Activated CD8-positive, alpha-beta memory T cell treated with anti-CD3 and anti-CD28 coated beads, Interleukin-2, amount 50 U/mL, for 1 hour (primary cell): ENCODE results near the gene ANK3.
"Not testable (repeated sequence)": the region's sequence is repeated elsewhere in the genome, so short reads cannot be mapped to it uniquely, and the experiment has no call there.

Source experiments
- DNase-seq: peaks from one replicate; pipeline ENCODE4 v3.0.0-alpha.2; 2020; ENCODE audit errors: extremely low read depth

The ANK3 gene

DNA sequence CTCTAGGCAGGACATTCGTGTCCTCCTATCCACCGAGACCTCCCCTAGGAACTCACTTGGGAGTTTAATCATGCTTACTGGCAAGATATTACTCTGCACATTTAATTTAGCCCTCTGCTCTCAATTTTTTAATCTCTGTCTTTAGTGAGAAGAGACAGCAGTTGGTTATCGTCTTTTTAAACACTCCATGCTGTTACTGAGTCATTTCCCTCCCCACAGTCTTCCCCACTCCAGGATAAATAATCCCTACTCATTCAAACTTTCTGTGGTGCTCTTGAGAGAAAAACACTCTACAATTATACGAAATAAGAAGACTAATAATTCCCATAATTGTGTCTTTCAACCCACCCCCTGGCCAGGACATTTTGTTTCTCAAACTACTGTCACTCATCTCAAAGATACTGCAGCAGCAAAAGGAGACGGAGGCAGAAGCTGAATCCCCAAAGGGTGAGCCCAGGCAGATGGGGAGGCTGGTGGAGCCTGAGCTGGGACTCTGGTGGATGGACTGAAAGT, 84.2 kb downstream of the ANK3 start:
- no peak for DNase-seq

GRCh38 chr10:60304829-60305379, 84.8 kb downstream of the ANK3 start:
- no peak for DNase-seq

DNA sequence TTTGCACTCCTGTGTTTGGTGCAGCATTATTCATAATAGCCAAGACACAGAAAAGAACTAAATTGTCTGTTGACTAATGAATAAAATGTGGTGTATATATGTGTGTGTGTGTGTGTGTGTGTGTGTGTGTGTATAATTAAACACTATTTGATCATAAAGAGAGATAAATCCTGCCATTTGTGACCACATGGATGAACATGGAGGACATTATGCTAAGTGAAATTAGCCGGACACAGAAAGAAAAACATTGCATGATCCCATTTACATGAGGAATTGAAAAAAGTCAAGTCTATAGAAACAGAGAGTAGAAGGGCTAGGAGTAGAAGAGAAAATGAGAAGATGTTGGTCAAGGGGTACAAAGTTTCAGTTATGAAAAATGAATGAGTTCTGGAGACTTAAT, 85.9 kb downstream of the ANK3 start:
- DNase-seq: no peak

- DNase-seq: no peak
Observed at GRCh38 chr10:60299961-60300883, 89.5 kb downstream of the ANK3 start.

DNA sequence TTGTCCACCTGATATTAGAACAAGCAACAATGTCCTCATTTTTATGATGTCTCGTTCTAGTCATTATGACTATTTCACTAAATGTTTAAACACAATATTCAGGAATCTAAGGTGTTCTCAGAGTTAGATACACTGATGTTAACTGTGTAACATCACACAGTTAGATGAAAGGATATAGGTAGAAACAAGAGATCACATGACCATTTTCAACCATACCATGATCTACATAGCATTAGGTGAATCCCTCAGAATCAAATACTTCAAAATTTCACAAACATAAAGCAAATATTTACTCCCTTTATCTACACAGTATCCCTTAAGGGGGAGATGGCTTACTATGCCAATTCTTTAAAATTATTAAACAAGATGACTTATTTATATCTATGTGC, 90.3 kb downstream of the ANK3 start:
- DNase-seq: no peak

- DNase-seq: no peak
Observed at GRCh38 chr10:60298408-60299389, 91.0 kb downstream of the ANK3 start.

- DNase-seq: no peak
Observed at GRCh38 chr10:60296073-60296472, 93.6 kb downstream of the ANK3 start.

GRCh38 chr10:60295028-60295937, 94.4 kb downstream of the ANK3 start:
- no peak for DNase-seq

DNA sequence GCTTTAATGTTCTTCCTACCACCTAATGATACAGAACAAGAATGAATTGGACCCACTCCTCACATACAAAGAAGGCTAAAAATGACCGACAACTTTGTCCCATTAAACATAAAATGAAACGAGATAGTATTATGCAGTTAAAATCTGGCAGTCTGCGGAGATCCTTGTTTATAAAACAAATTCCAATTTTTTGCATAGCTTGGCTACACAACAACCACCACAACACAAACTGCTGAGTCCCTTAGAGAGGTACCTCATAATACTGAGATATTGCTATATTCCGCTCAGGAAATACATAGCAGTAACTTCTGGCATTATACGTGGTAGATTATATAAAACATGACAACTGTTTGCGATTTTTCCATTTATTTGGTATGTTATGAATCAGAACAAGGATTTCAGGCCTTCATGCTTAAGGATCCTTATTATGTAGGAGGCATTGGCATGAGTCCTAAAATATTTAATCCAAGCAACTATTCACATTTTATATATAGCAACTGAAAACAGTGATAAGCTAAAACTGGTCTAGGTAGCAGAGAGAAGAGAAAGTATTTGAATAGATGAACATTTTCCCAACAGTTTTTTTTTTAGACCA, 96.0 kb downstream of the ANK3 start:
- DNase-seq: no peak

GRCh38 chr10:60292998-60293397, 96.7 kb downstream of the ANK3 start:
- DNase-seq: no peak

- not testable (repeated sequence) for DNase-seq
Observed at GRCh38 chr10:60292536-60292935, 97.1 kb downstream of the ANK3 start.

GRCh38 chr10:60291344-60291930, 98.2 kb downstream of the ANK3 start:
- no peak for DNase-seq

GRCh38 chr10:60290558-60290957, 99.1 kb downstream of the ANK3 start:
- DNase-seq: no peak

GRCh38 chr10:60289800-60290199, 99.9 kb downstream of the ANK3 start:
- DNase-seq: no peak

DNA sequence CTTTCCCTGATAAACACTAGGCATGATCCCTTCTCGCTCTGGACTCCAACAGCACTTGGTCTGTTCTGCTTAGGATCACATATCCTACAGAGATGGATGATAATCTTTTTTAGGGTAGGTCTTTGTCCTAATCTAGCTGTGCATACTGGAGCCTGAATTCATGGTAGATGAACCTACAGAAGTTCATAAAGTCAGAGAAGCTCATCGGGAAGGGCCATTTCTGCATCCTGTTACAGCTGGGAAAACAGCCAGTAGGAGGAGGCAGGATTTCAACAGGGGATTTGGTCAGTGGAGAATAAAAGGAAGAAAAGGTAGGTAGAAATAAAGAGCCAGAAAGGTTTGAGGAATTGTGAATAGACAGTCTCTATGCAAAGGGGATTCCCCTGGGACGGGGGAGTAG, 101.4 kb downstream of the ANK3 start:
- no peak for DNase-seq

DNA sequence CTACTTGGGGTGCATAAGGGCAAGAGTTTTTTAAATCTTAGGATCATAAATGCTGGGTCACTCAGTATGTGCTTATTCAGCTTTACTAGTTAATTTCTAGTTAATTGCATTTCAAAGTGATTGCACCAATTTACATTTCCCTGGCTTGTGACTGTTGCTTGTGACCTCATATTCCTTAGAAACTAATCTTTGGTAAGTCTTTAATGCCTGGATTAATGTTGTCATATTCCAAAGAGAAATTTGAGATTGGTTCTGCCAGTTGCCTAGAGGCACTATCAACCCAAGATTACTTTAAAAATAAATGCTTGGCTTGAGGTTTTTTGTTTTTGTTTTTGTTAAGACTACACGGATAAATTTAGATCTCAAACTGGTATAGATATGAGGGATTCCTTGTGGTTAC, 103.1 kb downstream of the ANK3 start:
- DNase-seq: no peak

DNA sequence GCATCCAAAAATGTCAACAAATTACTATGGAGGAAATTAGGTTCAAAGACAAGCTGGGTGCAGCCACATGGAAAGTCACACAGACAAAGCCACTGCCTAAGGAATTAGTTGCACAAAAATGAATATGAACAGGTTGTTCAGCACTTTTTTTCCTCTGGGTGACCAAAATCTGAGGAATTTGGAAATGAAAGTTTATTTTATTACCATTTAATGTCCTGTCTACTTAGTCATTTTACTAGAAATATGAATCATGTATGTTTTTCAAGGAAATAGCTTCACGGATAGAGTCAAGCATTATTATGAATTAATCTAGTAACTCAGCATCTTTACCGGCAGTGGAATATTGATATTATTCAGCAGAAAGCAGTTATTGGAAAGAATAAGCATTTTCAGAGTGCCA, 106.3 kb downstream of the ANK3 start:
- DNase-seq: no peak

GRCh38 chr10:60282771-60283353, 106.8 kb downstream of the ANK3 start:
- DNase-seq: no peak

DNA sequence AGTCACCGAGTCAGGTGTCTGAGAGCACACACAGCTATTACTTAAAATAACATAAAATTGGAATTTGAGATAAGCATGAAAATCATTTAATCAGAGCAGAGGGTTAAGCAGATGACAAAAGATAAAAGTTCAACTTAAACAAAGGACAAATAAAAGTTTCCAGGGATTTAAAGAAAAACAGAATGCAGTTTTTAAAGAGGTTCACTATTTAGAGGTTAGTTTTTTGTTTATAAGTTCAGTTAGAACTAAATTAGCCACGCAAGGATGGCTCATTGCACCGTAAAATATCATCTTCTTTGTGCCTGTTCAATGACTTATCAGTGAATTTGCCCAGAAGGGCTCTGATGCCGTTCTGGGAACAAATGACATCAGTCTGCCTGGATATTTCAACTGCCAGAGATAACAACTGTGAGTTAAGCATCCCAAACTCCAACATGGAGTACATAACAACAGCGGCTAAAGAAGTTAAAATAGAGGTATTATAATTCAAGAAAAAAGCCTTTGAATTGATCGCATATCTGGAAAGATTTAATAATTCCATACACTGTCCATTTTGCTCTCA, 107.8 kb downstream of the ANK3 start:
- DNase-seq: no peak
